Mucosa of gallbladder (tissue), 1 donor: Measurements from ENCODE around the gene ZBTB20. TPM values are rescaled to one million over a fixed set of nuclear protein-coding genes. Genes with fewer than 3 reads are reported as not detected.

ENCODE experiments used
- DNase-seq: peaks from one replicate; pipeline ENCODE4 v3.0.0-alpha.2; 2020; ENCODE audit warnings: low spot score
- total RNA-seq: library from RNA; stranded (reverse); gene quantifications from one replicate; pipeline ENCODE4 v1.2.1, GENCODE V29; 2021
- donor health status: DM: no; HTN: no; CAD: no.

ZBTB20 gene
- total RNA-seq, 1 donor from 2014 or later: 75.9 TPM

GRCh38 chr3:114674036-114674435, 473.1 kb downstream of the ZBTB20 start:
- no peak for DNase-seq

- no peak for DNase-seq
Observed at GRCh38 chr3:114673481-114673880, 473.6 kb downstream of the ZBTB20 start.

- DNase-seq: no peak
Observed at GRCh38 chr3:114672692-114673447, 474.2 kb downstream of the ZBTB20 start.

GRCh38 chr3:114671741-114672510, 475.2 kb downstream of the ZBTB20 start:
- DNase-seq: no peak

- DNase-seq: no peak
Observed at GRCh38 chr3:114669614-114670013, 477.5 kb downstream of the ZBTB20 start.

GRCh38 chr3:114668099-114668498, 479.0 kb downstream of the ZBTB20 start:
- DNase-seq: no peak

GRCh38 chr3:114666623-114667022, 480.5 kb downstream of the ZBTB20 start:
- DNase-seq: no peak

GRCh38 chr3:114664006-114664405, 483.1 kb downstream of the ZBTB20 start:
- DNase-seq: no peak

GRCh38 chr3:114660808-114661207, 486.3 kb downstream of the ZBTB20 start:
- no peak for DNase-seq

- DNase-seq: no peak
Observed at GRCh38 chr3:114660124-114660523, 487.0 kb downstream of the ZBTB20 start.

GRCh38 chr3:114659109-114660061, 487.7 kb downstream of the ZBTB20 start:
- DNase-seq: no peak

GRCh38 chr3:114651555-114651954, 495.5 kb downstream of the ZBTB20 start:
- no peak for DNase-seq

GRCh38 chr3:114650808-114651207, 496.3 kb downstream of the ZBTB20 start:
- DNase-seq: no peak

GRCh38 chr3:114649331-114649730, 497.8 kb downstream of the ZBTB20 start:
- no peak for DNase-seq

GRCh38 chr3:114646526-114646925, 500.6 kb downstream of the ZBTB20 start:
- no peak for DNase-seq

- no peak for DNase-seq
Observed at GRCh38 chr3:114645392-114645791, 501.7 kb downstream of the ZBTB20 start.

GRCh38 chr3:114644367-114644766, 502.7 kb downstream of the ZBTB20 start:
- no peak for DNase-seq

GRCh38 chr3:114642951-114643741, 503.9 kb downstream of the ZBTB20 start:
- no peak for DNase-seq

- DNase-seq: no peak
Observed at GRCh38 chr3:114640126-114640525, 507.0 kb downstream of the ZBTB20 start.

- no peak for DNase-seq
Observed at GRCh38 chr3:114639171-114639570, 507.9 kb downstream of the ZBTB20 start.

- DNase-seq: no peak
Observed at GRCh38 chr3:114635878-114636277, 511.2 kb downstream of the ZBTB20 start.
